A673 (cell line): ENCODE results near the gene SMAD1. TPM values are rescaled to one million over a fixed set of nuclear protein-coding genes. Genes with fewer than 3 reads are reported as not detected.
A peak's percentile ranks its signal among the peaks of the same experiment; 100 is the strongest.

ENCODE experiments used
- BruUV-seq: library from RNA; stranded (reverse); fragments of 400-500 nt; replicated peaks from 2 replicates; lab custom pipeline; 2021; lab: Mats Ljungman, UMichigan
- CTCF ChIA-PET: fragments of 300-600 bp; sonication (Branson Sonifier 250); formaldehyde crosslinking; loops from one replicate; lab custom pipeline; 2022; ENCODE audit warnings: antibody characterized with exemption; lab: Charles Lee
- POLR2A ChIA-PET: fragments of 300-600 bp; sonication (Branson Sonifier 250); formaldehyde crosslinking; loops from one replicate; lab custom pipeline; 2022; ENCODE audit warnings: antibody characterized with exemption; ENCODE audit not compliant: low non-redundant PET; lab: Charles Lee
- DNase-seq: peaks from one replicate; pipeline ENCODE4 v3.0.0-alpha.2; 2015; ENCODE audit warnings: low spot score
- H3K27ac ChIP-seq: fragments of 200-600 bp; sonication (generic); 2 replicates; pipeline ENCODE4 v1.5.1; 2016; ENCODE audit warnings: mixed run types, low read depth, mild to moderate bottlenecking, mixed read lengths, antibody characterized with exemption, low read length; ENCODE audit not compliant: poor library complexity, severe bottlenecking
- H3K27me3 ChIP-seq: fragments of 200-600 bp; sonication (generic); replicated peaks from 2 replicates; pipeline ENCODE4 v1.6.1; 2017; ENCODE audit warnings: mixed run types, low read depth, mild to moderate bottlenecking, mixed read lengths, antibody characterized with exemption, low read length; ENCODE audit not compliant: insufficient read depth, poor library complexity
- H3K36me3 ChIP-seq: fragments of 200-600 bp; sonication (generic); 2 replicates; pipeline ENCODE4 v1.6.1; 2016; ENCODE audit warnings: mixed run types, mild to moderate bottlenecking, mixed read lengths, antibody characterized with exemption, low read length; ENCODE audit not compliant: insufficient read depth, poor library complexity, severe bottlenecking
- H3K4me1 ChIP-seq: fragments of 200-600 bp; sonication (generic); 2 replicates; pipeline ENCODE4 v1.6.1; 2017; ENCODE audit warnings: mixed run types, mild to moderate bottlenecking, mixed read lengths, antibody characterized with exemption, low read length; ENCODE audit not compliant: insufficient read depth, poor library complexity, severe bottlenecking
- H3K4me3 ChIP-seq: fragments of 200-600 bp; sonication (generic); 2 replicates; pipeline ENCODE4 v1.5.1; 2016; ENCODE audit warnings: low read depth, mixed run types, mild to moderate bottlenecking, mixed read lengths, low read length; ENCODE audit not compliant: poor library complexity, severe bottlenecking
- H3K9me3 ChIP-seq: fragments of 200-600 bp; sonication (generic); 2 replicates; pipeline ENCODE4 v1.6.1; 2016; ENCODE audit warnings: mixed run types, low read depth, mild to moderate bottlenecking, mixed read lengths, antibody characterized with exemption, low read length; ENCODE audit not compliant: poor library complexity, severe bottlenecking
- EZH2 ChIP-seq: fragments of 200-600 bp; sonication (generic); IDR thresholded peaks from 2 replicates; pipeline ENCODE4 v1.6.1; 2017; ENCODE audit warnings: borderline replicate concordance, low read depth, mild to moderate bottlenecking, mixed read lengths, antibody characterized with exemption, low read length; ENCODE audit not compliant: poor library complexity, severe bottlenecking
- intact Hi-C: fragments of 100-400 bp; cut with micrococcal nuclease; formaldehyde crosslinking; loops from one replicate; pipeline ENCODE4 v1.10.0; 2022; ENCODE audit not compliant: unreplicated experiment
- total RNA-seq: library from RNA; stranded (reverse); gene quantifications from 2 replicates; pipeline ENCODE4 v1.2.3, GENCODE V29; 2021
- TF ChIP-seq, protein P1 (sequence below): fragments of 300-800, 200-600 bp; sonication (generic); conservative IDR thresholded peaks from 2 replicates; pipeline ENCODE4 v1.5.1; 2017; ENCODE audit warnings: low read depth, mild to moderate bottlenecking, antibody characterized with exemption, low read length, moderate library complexity, mixed read lengths

SMAD1 gene
- total RNA-seq, 1 experiment from 2014 or later, result 33.7 TPM

GRCh38 chr4:145546175-145546915, 64.7 kb downstream of the SMAD1 start:
- CTCF ChIA-PET, result no interaction called here
- Histone ChIP-seq H3K4me1 (peaks cover 43% of the 10 kb centered on the region), H3K27ac (peak overlapping the region; percentile 73), H3K36me3 (peaks cover 12% of the 10 kb centered on the region), H3K27me3 (no peaks in the 10 kb centered on the region), H3K9me3 (no peaks in the 10 kb centered on the region), H3K4me3 (no peak overlapping the region)
- POLR2A ChIA-PET, result no interaction called here
- DNase-seq, result no peak
- no peak for TF ChIP-seq EZH2
- TF ChIP-seq, protein P1, sequence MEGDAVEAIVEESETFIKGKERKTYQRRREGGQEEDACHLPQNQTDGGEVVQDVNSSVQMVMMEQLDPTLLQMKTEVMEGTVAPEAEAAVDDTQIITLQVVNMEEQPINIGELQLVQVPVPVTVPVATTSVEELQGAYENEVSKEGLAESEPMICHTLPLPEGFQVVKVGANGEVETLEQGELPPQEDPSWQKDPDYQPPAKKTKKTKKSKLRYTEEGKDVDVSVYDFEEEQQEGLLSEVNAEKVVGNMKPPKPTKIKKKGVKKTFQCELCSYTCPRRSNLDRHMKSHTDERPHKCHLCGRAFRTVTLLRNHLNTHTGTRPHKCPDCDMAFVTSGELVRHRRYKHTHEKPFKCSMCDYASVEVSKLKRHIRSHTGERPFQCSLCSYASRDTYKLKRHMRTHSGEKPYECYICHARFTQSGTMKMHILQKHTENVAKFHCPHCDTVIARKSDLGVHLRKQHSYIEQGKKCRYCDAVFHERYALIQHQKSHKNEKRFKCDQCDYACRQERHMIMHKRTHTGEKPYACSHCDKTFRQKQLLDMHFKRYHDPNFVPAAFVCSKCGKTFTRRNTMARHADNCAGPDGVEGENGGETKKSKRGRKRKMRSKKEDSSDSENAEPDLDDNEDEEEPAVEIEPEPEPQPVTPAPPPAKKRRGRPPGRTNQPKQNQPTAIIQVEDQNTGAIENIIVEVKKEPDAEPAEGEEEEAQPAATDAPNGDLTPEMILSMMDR, result no peak
- BruUV-seq, result no TSS peak
- intact Hi-C loops, result loop anchor here (5.0 kb wide), 1 partner anchor 64 kb away; the partner anchor contains the start of gene SMAD1

- Histone ChIP-seq H3K4me3 (no peak overlapping the region), H3K27me3 (no peaks in the 10 kb centered on the region), H3K36me3 (peaks cover 12% of the 10 kb centered on the region), H3K4me1 (peaks cover 11% of the 10 kb centered on the region), H3K27ac (no peak overlapping the region), H3K9me3 (no peaks in the 10 kb centered on the region)
- ChIA-PET POLR2A (no interaction called here), CTCF (interaction anchor here (0.5 kb wide), 1 partner anchor 78 kb away, joined by 3 read pairs; no protein-coding TSS in a partner anchor)
- BruUV-seq, result no TSS peak
- no peak for DNase-seq
- intact Hi-C loops, result no loop called here
- TF ChIP-seq, protein P1, result no peak
- no peak for TF ChIP-seq EZH2
These were observed 70.0 kb downstream of the SMAD1 start for GRCh38 chr4:145551660-145552059.

GRCh38 chr4:145552181-145552822, 70.6 kb downstream of the SMAD1 start:
- H3K4me3 ChIP-seq, result no peak overlapping the region
- H3K36me3 ChIP-seq, result peaks cover 6% of the 10 kb centered on the region
- DNase-seq, result no peak
- H3K4me1 ChIP-seq, result peaks cover 11% of the 10 kb centered on the region
- no TSS peak for BruUV-seq
- H3K9me3 ChIP-seq, result no peaks in the 10 kb centered on the region
- H3K27ac ChIP-seq, result no peak overlapping the region
- TF ChIP-seq, protein P1, result no peak
- no peak for TF ChIP-seq EZH2
- H3K27me3 ChIP-seq, result no peaks in the 10 kb centered on the region
- intact Hi-C loops, result no loop called here
- ChIA-PET CTCF (no interaction called here), POLR2A (no interaction called here)
